ENCODE data around the gene PNPT1.
"Not testable (repeated sequence)": the region's sequence is repeated elsewhere in the genome, so short reads cannot be mapped to it uniquely, and the experiment has no call there.

PNPT1 gene

DNA sequence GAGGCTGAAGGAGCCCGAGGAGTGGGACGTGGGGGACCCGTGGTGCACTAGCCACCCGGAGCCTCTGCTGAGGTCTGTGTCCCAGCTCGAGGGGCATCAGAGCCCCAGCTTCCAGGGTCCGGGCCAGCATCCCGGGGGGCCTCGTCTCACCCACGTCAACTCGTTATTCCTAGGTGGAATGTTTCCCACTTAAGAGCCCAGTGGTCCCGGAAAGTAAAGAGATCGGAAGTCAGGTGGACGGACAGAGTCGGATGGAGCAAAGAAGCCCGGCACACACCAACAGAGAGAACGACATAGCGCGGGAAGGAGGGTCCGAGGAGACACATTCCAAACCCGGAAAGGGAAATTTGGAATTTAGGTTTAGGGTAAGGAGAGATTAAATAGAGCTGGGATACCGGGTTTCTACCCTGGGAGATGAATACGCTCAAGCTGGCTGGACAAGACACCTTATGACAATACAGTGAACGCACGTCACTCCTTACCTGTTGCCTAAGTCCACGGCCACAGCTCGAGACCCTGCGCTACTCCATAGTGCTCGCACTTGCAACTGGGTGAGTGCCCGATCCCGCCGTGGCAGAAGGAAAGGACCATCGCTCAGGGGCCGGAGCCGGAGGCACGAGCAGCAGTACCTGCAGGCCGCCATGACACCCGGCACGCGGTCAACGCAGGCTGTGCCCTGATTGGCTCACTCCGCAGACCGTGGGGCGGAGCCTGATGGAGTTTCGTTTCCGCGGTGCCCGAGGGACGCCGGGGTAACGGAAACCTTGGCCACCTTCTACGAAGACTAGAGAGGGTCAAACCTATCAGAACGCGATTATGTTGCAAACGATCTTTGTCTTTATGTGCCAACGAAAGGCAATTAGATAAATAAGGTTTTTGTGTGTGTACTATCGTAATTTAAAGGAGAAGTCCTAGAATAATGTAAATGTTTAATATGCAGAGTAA is at the start of gene PNPT1:
Gene PNPT1 (minus strand): TSS at position 664 of the 945 bp plus-strand sequence. CDS start 21 bp downstream, at position 643.
- peak; percentile 95 for DNase-seq

DNA sequence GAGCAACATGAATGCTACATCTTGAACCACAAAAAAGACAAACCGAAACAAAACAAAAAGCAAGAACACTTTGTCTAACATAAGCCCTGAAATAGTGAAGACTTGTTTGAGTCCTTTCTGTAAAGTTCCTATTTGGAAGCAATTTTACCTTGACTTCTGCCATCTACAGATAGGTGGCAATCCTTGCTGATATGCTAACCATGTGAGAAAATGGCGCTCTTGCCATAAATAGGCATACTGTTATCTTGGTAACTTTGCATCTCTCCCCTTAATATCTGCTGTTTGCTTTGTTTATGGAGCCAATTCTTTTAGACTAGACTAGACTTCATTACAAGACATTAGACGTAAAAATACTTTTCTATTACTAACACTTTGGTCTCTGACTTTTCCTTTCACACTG is 49.4 kb upstream of the PNPT1 start:
- DNase-seq = no peak

DNA sequence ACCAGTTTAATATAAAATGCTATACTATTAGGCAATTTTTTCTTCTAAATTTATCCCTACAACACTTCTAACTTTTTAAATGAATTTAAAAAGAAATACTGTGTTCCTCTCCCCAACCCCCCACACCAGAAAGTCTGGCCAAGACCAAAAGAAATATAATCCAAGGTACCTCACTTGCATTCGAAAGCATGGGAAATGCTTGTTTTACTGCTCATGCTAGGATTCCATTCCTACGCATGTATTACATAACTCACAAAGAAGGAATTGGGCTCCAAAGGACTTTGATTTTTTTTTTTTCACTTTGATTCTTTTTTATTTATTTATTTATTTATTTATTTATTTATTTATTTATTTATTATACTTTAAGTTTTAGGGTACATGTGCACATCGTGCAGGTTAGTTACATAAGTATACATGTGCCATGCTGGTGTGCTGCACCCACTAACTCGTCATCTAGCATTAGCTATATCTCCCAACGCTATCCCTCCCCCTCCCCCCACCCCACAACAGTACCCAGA is 42.4 kb upstream of the PNPT1 start:
- DNase-seq = not testable (repeated sequence)

DNA sequence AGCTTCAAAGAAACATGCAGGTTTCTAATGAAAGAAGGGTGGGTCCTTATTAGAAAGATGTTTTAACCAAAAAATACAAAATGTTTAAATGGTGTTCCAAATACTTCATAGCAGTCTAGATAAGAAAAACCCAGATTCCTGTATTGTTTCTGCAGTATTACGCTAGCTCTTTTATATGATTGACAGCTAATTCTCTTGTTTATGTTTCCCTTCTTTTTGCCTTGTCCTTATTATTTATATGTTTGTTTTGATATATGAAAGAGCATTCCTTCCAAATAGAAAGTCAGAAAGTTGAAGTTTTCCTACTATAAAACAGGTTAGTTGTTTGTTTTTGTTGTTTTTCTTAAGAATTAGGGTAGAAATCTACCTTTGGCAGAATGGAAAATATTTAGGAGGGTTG is 41.1 kb upstream of the PNPT1 start:
- DNase-seq = no peak

DNA sequence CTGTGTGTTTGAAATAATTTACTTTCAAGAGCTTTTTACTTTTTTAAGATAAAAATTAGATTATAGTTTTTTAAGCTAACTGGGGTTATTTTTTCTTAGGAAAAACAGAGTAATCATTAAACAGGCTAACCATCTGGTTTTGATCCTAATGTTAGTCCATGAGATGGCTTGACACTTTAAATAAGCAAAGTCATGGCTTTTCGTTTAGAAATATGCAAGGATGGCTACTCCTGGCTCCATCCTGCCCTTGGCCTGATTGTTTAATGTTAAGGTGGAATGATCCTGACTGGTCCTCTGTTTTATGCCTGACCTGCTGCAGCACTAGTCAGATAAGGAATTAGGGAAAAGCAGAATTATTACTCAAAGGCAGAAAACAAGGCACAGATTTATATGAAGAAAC is 39.7 kb upstream of the PNPT1 start:
- no peak for DNase-seq

DNA sequence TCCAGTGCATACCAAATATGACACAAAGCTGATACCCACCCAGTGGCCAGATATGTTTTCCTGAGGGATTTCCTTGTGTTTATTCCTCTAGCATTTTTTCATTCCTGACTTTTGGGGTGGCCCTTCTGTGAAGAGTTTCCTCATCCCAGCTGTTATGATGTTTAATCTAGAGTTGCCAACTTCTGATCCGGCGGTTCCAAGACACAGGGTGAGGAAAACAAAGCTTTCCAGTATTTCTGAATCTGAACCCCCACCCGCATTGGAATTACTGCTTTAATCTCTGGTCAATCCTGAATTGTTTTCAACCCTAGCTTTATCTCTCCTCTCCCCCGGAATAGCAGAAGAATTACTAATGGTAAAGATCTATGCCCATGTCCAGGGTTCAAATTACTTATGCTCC is 39.2 kb upstream of the PNPT1 start:
- DNase-seq = no peak

DNA sequence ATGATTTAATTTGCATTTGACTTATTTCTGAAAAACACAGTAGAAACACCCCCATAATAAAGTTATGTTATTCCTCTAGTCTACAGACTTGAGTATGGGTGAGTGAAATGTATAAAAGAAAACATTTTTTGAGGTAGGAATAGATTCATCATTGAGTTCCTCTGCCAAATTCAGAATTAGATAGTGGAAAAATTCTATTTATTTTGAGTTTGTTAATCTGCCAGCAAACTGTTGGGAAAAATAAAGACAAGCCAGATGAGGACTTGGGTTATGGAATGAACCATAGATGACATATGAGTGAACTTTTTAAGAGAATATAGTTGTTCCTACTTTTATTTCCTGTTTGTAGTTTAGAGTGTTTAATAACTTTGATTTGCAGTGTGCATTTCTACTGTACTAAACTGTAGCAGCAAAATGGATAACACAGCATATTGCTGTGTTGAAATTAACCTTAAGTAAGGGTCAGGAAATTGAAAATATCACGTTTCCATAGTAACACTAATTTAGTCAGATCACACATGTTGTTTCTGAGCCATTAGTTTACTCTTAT is 35.6 kb upstream of the PNPT1 start:
- no peak for DNase-seq

DNA sequence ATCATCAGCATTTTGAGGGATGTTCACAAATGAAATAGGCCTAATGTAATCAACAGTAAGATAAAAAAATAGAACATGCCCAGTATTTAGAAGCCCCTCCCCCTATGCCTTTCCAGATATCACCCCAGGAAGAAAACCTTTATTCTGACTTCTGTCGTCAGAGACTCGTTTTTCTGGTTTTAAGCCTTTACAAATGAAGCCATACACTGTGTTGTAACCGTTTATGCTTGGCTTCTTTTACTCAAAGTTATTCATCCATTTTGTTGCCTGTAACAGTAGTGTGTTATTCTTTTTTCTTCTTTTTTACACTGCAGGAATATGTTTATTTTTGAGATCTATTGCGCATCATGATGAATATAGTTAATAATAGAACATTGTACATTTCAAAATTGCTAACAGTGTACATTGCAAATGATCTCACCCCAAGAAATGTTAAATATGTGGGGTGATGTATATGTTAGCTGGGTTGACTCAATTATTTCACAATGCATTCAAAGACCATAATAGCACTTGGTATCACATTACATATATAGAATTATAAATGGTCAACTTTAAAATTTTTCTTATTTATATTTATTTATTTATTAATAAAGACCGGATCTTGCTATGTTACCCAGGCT is 28.1 kb upstream of the PNPT1 start:
- DNase-seq = no peak

DNA sequence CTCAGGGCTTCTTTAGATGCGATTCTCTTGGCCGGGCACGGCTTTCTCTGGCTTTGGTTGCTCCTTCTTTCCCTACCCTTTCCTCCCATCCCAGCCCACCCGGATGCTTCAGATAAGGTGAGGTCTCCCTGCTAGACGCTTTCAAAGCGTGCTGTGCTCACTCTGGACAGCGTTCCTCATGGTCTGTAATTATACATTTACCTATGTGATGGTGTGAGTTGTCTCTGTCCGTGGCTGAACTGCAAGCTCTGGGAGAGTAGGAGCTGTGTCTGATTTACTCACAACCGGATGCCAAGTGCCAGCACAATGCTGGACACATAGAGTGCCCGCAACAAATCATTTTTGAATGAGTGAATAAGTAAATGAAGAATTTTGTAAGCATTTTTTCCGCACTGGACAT is 26.8 kb upstream of the PNPT1 start:
- no peak for DNase-seq

DNA sequence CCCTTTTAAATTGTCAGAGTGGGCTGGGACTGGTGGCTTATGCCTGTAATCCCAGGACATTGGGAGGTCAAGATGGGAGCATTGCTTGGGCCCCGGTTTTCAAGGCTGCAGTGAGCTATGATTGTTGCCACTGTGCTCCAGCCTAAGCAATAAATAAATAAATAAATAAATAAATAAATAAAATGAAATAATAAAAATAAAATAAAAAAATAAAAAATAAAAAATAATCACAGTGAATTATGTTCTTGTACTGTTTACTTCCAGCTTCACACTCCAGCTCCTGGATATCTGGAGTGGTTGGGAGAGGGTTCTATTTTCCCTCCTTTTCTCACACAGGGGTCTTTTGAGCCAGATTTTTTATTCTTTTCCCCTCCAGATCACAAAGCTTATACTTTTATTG is 26.2 kb upstream of the PNPT1 start:
- DNase-seq = no peak

DNA sequence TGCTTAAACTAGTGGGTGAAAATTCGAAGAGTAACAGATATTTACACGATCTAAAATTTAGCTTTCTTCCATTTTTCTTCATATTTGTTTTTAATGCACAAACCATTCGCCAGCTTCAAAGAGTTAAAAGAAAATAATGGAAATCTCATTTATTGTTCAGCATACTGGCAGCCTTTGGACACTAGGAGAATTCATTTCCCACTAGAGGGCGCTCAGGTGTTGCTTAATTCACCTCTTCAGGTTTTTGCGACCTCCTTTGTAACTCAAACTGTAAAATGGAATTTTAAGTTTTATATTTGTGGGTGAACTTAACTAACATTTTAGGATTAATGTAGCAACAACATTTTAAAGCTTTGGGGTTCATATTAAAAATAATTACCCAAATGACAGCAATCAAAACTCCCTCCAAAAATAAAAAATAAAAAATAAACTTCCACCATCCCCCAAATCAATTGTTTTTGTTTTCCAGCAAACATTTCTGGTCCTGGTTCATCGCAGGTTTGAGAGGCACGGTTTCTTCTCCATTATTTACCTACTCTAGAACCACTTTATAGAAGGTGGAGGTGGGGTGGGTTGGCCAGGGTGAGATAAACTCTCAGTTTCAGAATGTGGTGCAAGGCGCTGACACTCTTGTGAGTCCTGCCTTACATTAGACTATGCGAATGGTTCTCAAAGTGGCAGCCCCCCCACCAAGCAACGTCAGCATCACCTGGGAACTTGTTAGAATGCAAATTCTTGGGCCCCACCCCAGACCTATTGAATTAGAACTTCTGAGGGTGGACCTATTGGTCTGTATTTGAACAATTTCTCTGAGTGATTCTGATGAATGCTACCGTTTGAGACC is 24.7 kb upstream of the PNPT1 start:
- DNase-seq = peak; percentile 44

DNA sequence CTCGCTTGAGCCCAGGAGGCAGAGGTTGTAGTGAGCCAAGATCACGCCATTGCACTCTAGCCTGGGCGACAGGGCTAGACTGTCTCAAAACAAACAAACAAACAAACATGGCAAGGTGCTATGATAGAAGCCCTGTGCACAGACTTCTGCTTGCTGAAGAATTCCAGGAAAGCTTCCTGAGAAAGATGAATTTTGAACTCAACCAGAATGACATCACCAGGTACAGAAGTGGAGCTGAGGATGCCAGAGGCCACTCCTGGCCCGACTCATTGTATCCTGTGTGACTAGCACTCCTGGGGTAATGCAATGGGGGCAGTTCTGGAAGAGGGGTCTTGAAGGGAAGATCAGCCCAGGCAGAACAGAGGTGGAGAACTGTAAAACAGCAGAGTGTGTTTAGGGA is 22.0 kb upstream of the PNPT1 start:
- DNase-seq = no peak

DNA sequence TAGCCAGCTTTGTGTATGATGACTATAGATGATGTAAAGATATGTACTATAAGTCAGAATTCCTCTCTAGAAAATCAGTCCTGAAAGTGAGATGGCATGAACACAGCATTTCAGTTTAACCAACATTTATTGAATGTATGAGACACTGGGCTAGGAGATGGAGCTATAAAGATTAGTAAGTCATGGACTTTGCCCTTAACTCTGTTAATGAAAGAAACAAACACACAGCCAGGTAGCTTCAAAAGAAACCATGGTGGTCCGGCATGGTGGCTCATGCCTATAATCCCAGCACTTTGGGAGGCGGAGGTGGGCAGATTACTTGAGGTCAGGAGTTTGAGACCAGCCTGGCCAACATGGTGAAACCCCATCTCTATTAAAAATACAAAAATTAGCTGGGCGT is 21.5 kb upstream of the PNPT1 start:
- DNase-seq = not testable (repeated sequence)

DNA sequence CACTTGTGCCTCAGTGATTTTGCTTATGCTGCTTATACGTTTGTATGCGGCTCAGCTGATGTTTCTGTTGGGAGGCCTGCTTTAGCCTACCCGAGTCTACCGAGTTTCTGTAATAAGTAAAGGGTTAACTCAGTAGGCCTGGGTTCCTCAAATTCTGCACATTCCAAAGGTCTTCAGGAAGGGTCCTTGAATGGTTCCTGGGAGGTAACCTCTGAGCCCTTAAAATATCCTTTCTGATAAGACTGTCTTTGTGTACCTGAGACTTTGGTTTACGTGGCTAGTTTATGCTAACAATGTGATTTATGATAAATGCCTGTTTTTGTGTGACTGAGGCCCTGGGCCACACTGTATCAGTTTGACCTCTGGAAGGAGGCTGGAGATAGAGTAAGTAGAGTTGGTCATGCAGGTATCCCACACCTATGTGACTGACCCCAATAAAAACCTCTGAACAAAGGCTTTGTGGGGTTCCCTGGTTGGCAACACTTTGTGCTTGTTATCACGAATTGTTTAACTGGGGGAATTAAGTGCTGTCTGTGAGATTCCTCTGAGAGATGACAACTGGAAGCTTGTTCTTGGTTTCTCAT is 18.9 kb upstream of the PNPT1 start:
- no peak for DNase-seq

DNA sequence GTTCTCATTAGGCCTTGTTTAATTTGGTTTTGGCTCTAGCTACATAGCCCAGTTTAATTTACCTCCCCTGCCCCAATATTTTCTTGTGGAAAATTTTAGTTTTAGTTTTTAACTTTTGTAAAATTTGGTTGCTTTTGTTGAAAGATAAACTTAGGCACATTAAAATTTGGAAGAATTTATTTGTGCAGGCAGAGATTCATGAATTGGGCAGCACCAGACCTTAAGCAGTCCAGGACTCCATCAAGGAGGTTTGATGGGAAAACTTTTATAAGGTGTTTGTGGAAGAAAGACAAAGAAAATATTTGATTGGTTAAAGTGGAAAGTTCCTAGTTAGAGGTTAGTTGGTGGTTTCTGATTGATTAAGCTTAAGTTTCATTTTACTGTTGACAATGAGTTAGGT is 16.4 kb upstream of the PNPT1 start:
- no peak for DNase-seq

DNA sequence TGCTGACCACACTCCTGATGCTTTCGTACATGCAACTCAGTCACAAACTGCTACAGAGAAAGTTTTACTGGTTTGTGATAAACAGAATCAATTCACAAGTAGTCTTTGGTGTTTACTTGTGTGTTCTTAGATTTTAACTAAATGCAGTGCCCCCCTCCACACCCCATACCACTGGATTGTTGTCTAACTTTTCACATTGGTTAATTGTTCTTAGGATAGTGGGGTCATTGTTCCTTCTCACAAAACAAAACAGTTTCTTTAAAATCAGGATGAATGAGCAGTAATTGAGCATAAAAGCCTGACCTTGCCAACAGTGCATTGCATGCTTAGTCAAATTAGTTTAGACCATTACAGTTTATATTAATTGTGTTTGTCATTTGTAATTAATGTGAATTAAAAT is 14.1 kb upstream of the PNPT1 start:
- DNase-seq = no peak

DNA sequence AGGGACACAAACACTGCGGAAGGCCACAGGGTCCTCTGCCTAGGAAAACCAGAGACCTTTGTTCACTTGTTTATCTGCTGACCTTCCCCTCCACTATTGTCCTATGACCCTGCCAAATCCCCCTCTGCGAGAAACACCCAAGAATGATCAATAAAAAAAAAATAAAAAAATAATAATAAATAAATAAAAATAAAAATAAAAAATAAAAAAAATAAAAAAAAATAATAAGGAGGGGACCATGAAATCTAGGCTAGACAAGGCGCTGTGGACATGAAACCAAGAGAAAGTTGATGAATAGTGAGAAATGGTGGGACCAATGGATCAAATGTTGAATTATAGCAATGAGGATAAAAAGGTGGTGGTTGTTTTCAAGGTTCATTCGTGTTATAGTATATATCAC is 12.6 kb upstream of the PNPT1 start:
- DNase-seq = not testable (repeated sequence)

DNA sequence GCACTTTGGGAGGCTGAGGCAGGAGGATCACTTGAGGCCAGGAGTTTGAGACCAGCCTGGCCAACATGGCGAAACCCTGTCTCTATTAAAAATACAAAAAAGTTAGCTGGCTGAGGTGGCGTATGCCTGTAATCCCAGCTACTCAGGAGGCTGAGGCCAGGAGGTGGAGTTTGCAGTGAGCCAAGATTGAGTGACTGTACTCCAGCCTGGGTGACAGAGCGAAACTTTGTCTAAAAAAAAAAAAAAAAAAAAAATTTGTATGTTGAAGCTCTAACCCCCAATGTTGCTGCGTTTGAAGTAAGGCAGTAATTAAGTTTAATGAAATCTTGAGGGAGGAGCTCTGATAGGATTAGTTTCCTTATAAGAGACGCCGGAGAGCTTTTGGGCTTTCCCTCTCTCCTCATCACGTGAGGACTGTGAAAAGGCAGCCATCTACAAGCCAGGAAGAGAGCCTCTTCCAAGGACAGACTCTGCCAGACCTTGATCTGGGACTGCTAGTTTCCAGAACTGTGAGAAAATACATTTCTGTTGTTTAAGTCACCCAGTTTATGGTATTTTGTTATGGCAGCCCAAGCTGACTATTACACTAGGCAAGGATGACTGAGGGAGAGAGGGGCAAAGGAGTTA is 11.5 kb upstream of the PNPT1 start:
- no peak for DNase-seq

DNA sequence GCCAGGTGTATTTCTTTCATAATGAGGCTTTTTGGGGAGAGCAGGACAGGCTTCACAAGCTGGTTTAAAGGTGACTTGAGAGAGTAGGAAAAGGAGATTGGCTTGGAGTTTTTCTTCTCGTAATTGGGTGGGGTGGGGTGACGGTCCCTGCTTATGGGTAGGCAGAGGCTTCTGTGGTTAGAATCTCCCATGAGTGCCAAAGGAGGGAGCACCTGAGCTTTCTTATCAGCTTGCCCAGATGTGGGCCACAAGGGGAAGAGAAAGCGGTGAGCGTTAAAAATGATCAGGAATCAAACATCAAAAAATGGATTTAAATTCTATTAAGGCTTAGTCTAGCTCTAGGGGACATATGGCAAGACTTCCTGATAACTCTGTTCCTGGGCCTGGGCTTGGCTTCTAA is 9.7 kb upstream of the PNPT1 start:
- DNase-seq = no peak

DNA sequence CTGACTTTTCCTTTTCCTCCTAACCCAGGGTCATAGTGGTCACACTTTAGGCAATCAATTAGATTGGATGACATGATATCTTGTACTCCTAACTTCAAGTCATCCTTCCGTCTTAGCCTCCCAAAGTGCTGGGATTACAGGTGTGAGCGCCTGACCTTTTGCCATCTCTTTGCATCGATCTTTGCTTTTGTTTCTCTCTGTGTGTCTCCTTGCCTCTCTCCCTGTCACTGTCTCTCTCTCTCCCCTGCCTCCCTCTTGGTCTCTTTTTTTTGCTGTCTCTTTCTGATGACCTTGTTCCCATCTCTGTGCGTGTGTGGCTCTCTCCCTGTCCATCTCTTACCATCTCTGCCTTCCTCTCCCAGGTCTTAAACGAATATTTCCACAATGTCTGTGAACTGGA is 904 bp downstream of the PNPT1 start:
- not testable (repeated sequence) for DNase-seq

DNA sequence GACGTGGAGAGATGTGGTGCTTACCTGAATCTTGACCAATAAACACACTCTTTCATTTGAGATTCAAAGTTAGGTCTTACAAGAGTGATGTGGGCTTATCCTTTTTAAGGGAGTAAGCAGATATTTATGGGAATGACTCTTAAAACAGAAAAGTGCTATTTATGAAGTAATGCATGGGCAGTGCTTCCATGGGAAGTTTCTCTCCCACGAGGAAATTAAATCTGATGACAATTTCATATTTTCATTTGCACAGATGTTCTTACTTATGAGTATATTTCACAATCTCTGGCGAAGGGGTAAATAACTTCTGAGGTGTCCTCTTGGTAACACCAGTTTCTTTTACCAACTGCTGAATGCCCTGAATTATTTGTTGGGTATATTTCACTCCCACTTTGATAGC is 21.0 kb downstream of the PNPT1 start:
- no peak for DNase-seq

DNA sequence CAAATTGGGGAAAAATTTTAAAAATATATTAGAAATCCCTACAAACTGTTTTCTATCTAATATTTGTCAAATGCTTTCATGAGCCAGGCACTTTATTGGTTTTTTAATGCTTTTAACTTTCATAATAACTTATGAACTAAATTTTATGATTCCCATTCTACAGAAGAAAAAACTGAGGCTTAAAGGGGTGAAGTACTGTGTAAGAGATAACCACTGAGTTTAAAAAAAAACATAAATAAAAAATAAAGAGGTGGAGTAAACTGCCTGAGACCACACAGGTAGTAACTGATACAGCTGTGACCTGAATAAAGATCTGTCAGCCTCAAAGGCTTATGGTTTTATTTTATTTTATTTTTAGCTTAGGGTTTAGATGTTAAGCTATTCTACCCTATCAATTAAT is 24.7 kb downstream of the PNPT1 start:
- no peak for DNase-seq
